GM06990 (cell line): ENCODE data around the gene KCNQ5.

Experiments used
- DNase-seq: peaks from one replicate; pipeline ENCODE4 v3.0.0-alpha.2; 2011; ENCODE audit not compliant: insufficient read length; ENCODE audit errors: extremely low read depth
- H3K27me3 ChIP-seq: replicated peaks from 2 replicates; pipeline ENCODE4 v1.6.0; 2011; ENCODE audit warnings: low read length; ENCODE audit not compliant: control insufficient read depth, insufficient read depth
- H3K36me3 ChIP-seq: 2 replicates; pipeline ENCODE4 v1.5.1; 2011; ENCODE audit warnings: low read length; ENCODE audit not compliant: control insufficient read depth, insufficient read depth
- H3K4me3 ChIP-seq: replicated peaks from 2 replicates; pipeline ENCODE4 v1.5.1; 2011; ENCODE audit warnings: low read depth, mild to moderate bottlenecking, control low read depth, low read length
- TF ChIP-seq, protein P1 (sequence below): IDR thresholded peaks from 2 replicates; pipeline ENCODE4 v1.5.1; 2011; ENCODE audit warnings: low read length, control low read depth, mild to moderate bottlenecking, inconsistent platforms; ENCODE audit not compliant: insufficient read depth, poor library complexity, severe bottlenecking

KCNQ5 gene

DNA sequence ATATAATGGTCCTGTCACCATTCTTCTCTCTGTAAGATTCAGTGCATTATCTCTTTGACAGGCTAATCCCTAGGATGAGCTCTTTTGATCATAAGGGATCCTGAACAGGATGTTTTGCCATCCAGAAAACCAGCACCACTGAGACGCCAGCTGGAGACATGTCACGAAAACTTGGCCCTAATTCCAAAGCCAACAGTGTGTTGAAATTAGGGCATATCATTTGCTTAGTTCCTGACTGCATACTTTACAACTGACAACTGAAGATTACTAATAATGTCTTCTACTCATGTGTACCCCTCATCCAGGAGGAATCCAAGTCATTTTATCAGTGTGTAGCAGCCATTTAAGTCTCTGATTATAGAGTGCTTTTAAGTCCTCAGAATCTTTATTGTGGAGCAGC is 243.6 kb downstream of the KCNQ5 start:
- no peaks in the 10 kb centered on the region for H3K36me3 ChIP-seq
- no peak for DNase-seq
- TF ChIP-seq, protein P1, sequence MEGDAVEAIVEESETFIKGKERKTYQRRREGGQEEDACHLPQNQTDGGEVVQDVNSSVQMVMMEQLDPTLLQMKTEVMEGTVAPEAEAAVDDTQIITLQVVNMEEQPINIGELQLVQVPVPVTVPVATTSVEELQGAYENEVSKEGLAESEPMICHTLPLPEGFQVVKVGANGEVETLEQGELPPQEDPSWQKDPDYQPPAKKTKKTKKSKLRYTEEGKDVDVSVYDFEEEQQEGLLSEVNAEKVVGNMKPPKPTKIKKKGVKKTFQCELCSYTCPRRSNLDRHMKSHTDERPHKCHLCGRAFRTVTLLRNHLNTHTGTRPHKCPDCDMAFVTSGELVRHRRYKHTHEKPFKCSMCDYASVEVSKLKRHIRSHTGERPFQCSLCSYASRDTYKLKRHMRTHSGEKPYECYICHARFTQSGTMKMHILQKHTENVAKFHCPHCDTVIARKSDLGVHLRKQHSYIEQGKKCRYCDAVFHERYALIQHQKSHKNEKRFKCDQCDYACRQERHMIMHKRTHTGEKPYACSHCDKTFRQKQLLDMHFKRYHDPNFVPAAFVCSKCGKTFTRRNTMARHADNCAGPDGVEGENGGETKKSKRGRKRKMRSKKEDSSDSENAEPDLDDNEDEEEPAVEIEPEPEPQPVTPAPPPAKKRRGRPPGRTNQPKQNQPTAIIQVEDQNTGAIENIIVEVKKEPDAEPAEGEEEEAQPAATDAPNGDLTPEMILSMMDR: no peak

DNA sequence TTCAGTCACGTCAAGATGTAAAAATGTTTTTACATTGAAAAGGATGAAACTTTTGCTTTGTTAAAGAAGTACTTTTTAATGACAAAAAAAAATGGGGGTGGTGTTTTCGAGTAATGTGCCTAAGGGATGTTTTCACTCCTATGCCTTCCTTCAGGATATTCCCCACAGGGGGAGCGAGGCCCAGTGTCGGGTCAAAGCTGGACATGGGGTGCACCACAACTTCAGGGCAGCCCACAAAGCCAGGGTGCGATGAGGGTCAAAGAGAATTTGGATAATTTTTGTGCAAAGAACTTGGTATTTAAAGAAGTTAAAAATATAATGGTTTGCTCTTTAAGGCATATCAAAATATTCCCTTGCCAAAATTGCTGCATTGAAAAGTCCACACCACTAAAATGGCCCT is 247.8 kb downstream of the KCNQ5 start:
- DNase-seq: no peak
- Histone ChIP-seq H3K27me3 (no peaks in the 10 kb centered on the region), H3K4me3 (no peak overlapping the region), H3K36me3 (no peaks in the 10 kb centered on the region)
- TF ChIP-seq, protein P1: no peak

More for the DNA sequence above, 243.6 kb downstream of the KCNQ5 start:
- Histone ChIP-seq H3K4me3 (no peak overlapping the region), H3K27me3 (no peaks in the 10 kb centered on the region)

- no peaks in the 10 kb centered on the region for H3K36me3 ChIP-seq
- TF ChIP-seq, protein P1: no peak
- no peak for DNase-seq
- H3K27me3 ChIP-seq: no peaks in the 10 kb centered on the region
- no peak overlapping the region for H3K4me3 ChIP-seq
Measured at GRCh38 chr6:72873433-72873832, 251.6 kb downstream of the KCNQ5 start.

DNA sequence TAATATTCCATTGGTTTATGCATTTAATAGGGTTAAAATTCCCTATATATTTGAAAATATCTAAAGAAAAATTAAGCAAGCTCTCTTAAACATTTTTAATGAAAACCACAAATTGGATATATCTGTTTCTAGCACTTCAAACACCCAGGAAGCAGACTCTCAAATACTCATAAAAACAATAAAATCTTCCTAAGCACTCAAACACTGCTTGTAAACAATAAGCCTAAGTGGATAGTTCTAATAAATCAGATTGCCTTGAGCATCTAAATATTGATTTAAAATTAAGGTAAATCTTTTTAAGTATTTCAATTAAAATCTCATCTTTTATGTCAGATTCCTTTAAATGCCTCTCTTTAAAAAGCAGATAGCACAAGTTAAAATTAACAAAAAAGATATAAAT is 254.4 kb downstream of the KCNQ5 start:
- TF ChIP-seq, protein P1: no peak
- no peak for DNase-seq
- H3K4me3 ChIP-seq: no peak overlapping the region
- H3K27me3 ChIP-seq: no peaks in the 10 kb centered on the region
- H3K36me3 ChIP-seq: no peaks in the 10 kb centered on the region

- no peak overlapping the region for H3K4me3 ChIP-seq
- no peaks in the 10 kb centered on the region for H3K36me3 ChIP-seq
- TF ChIP-seq, protein P1: no peak
- no peak for DNase-seq
- H3K27me3 ChIP-seq: no peaks in the 10 kb centered on the region
Measured at GRCh38 chr6:72886170-72886569, 264.3 kb downstream of the KCNQ5 start.

GRCh38 chr6:72890233-72890632 is 268.4 kb downstream of the KCNQ5 start:
- DNase-seq: no peak
- Histone ChIP-seq H3K4me3 (no peak overlapping the region), H3K27me3 (no peaks in the 10 kb centered on the region), H3K36me3 (no peaks in the 10 kb centered on the region)
- TF ChIP-seq, protein P1: no peak
